Activated CD8-positive, alpha-beta T cell treated with anti-CD3 and anti-CD28 coated beads for 36 hours (primary cell): Measurements from ENCODE around the gene JAG2. TPM values are rescaled to one million over a fixed set of nuclear protein-coding genes. Genes with fewer than 3 reads are reported as not detected.

Source experiments
- ATAC-seq: fragments of 200-7000 bp; cut with Tn5 transposase; one replicate; pipeline ENCODE4 v1.10.0; 2021; ENCODE audit warnings: mild to moderate bottlenecking, moderate library complexity
- CTCF ChIA-PET: fragments of 350-600 bp; sonication (Branson Sonifier 250); formaldehyde crosslinking; loops from one replicate; lab custom pipeline; 2021; ENCODE audit warnings: antibody characterized with exemption; lab: Charles Lee
- POLR2A ChIA-PET: fragments of 350-600 bp; sonication (Branson Sonifier 250); formaldehyde crosslinking; loops from one replicate; lab custom pipeline; 2021; ENCODE audit warnings: antibody characterized with exemption; lab: Charles Lee
- DNase-seq: peaks from one replicate; pipeline ENCODE4 v3.0.0-alpha.2; 2020
- H3K27ac Mint-ChIP-seq: one replicate; pipeline ENCODE4 v1.8.0; 2021; ENCODE audit warnings: mild to moderate bottlenecking, mixed read lengths
- H3K27me3 Mint-ChIP-seq: one replicate; pipeline ENCODE4 v1.8.0; 2021; ENCODE audit warnings: mixed read lengths
- H3K36me3 Mint-ChIP-seq: one replicate; pipeline ENCODE4 v1.8.0; 2021; ENCODE audit warnings: low read depth, mixed read lengths
- H3K4me1 Mint-ChIP-seq: one replicate; pipeline ENCODE4 v1.8.0; 2021; ENCODE audit warnings: low read depth, mixed read lengths
- H3K4me3 Mint-ChIP-seq: one replicate; pipeline ENCODE4 v1.8.0; 2021; ENCODE audit warnings: mild to moderate bottlenecking, moderate library complexity, mixed read lengths
- H3K9me3 Mint-ChIP-seq: one replicate; pipeline ENCODE4 v1.8.0; 2021; ENCODE audit warnings: mixed read lengths
- intact Hi-C: fragments of 100-400 bp; cut with micrococcal nuclease; formaldehyde crosslinking; loops from one replicate; pipeline ENCODE4 v1.10.0; 2022
- total RNA-seq, 2 experiments: library from RNA; stranded (reverse); gene quantifications; one replicate each; pipeline ENCODE4 v1.2.3, GENCODE V29; 2021
- TF ChIP-seq, protein P1 (sequence below): fragments of 200-600 bp; IDR thresholded peaks from one replicate; pipeline ENCODE4 v1.8.0; 2022; ENCODE audit warnings: antibody characterized with exemption, mild to moderate bottlenecking

Gene JAG2
- total RNA-seq, 2 experiments from 2014 or later: 3.6 to 4.1 TPM

- DNase-seq: no peak
- no peaks in the 10 kb centered on the region for H3K27me3 Mint-ChIP-seq
- H3K4me1 Mint-ChIP-seq: no peaks in the 10 kb centered on the region
- ChIA-PET CTCF (no interaction called here), POLR2A (no interaction called here)
- no peak overlapping the region for H3K27ac Mint-ChIP-seq
- TF ChIP-seq, protein P1, sequence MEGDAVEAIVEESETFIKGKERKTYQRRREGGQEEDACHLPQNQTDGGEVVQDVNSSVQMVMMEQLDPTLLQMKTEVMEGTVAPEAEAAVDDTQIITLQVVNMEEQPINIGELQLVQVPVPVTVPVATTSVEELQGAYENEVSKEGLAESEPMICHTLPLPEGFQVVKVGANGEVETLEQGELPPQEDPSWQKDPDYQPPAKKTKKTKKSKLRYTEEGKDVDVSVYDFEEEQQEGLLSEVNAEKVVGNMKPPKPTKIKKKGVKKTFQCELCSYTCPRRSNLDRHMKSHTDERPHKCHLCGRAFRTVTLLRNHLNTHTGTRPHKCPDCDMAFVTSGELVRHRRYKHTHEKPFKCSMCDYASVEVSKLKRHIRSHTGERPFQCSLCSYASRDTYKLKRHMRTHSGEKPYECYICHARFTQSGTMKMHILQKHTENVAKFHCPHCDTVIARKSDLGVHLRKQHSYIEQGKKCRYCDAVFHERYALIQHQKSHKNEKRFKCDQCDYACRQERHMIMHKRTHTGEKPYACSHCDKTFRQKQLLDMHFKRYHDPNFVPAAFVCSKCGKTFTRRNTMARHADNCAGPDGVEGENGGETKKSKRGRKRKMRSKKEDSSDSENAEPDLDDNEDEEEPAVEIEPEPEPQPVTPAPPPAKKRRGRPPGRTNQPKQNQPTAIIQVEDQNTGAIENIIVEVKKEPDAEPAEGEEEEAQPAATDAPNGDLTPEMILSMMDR: no peak
- H3K36me3 Mint-ChIP-seq: no peaks in the 10 kb centered on the region
- no peak for ATAC-seq
- intact Hi-C loops: no loop called here
- H3K9me3 Mint-ChIP-seq: no peaks in the 10 kb centered on the region
- no peak overlapping the region for H3K4me3 Mint-ChIP-seq
Observed at GRCh38 chr14:105149146-105149781, 19.3 kb downstream of the JAG2 start.

- H3K4me1 Mint-ChIP-seq: no peaks in the 10 kb centered on the region
- no peaks in the 10 kb centered on the region for H3K27me3 Mint-ChIP-seq
- H3K27ac Mint-ChIP-seq: no peak overlapping the region
- no peaks in the 10 kb centered on the region for H3K36me3 Mint-ChIP-seq
- TF ChIP-seq, protein P1: no peak
- DNase-seq: no peak
- POLR2A ChIA-PET: no interaction called here
- H3K9me3 Mint-ChIP-seq: no peaks in the 10 kb centered on the region
- no peak overlapping the region for H3K4me3 Mint-ChIP-seq
- intact Hi-C loops: no loop called here
- CTCF ChIA-PET: no interaction called here
- no peak for ATAC-seq
Observed at GRCh38 chr14:105148604-105149145, 19.9 kb downstream of the JAG2 start.

GRCh38 chr14:105147671-105148603 lies 20.6 kb downstream of the JAG2 start:
- POLR2A ChIA-PET: no interaction called here
- no peak overlapping the region for H3K27ac Mint-ChIP-seq
- CTCF ChIA-PET: no interaction called here
- TF ChIP-seq, protein P1: no peak
- DNase-seq (no peak), ATAC-seq (no peak)
- no peak overlapping the region for H3K4me3 Mint-ChIP-seq
- no peaks in the 10 kb centered on the region for H3K9me3 Mint-ChIP-seq
- intact Hi-C loops: no loop called here
- H3K27me3 Mint-ChIP-seq: no peaks in the 10 kb centered on the region
- no peaks in the 10 kb centered on the region for H3K36me3 Mint-ChIP-seq
- no peaks in the 10 kb centered on the region for H3K4me1 Mint-ChIP-seq

DNA sequence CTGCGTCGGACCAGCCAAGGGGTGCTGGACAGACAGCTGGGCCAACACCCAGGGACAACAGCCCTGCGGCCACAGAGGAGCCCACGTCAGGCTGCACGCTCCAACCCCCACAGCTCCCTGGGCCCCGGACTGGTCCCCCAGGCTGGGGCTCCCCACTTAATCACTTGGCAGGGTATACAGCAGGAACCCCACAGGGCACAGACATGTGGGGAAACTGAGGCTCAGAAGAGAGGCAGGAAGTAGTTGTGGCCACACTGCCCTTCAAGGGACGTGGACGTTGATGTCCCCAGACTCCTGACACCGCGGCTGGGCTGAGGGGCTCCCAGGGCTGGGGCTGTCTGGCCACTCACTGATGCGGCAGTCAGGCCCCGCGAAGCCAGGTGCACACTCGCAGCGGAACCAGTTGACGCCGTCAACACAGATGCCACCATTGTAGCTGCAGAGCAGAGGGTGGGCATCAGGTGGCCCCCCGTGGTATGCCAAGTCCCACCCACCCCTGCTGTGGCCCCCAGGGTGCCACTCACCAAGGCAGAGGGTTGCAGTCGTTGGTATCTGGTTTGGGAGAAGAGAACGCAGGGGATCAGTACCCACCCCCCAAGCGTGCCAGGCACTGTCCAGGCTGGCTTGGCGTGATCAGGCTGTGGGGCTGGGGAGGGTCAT lies 21.5 kb downstream of the JAG2 start:
- Mint-ChIP-seq H3K36me3 (no peaks in the 10 kb centered on the region), H3K27ac (no peak overlapping the region), H3K9me3 (no peaks in the 10 kb centered on the region), H3K4me1 (no peaks in the 10 kb centered on the region), H3K4me3 (no peak overlapping the region), H3K27me3 (no peaks in the 10 kb centered on the region)
- no peak for DNase-seq
- ATAC-seq: no peak
- ChIA-PET POLR2A (no interaction called here), CTCF (no interaction called here)
- intact Hi-C loops: no loop called here
- TF ChIP-seq, protein P1: no peak
